Measurements from ENCODE around the gene TRABD2B. TPM values are rescaled to one million over a fixed set of nuclear protein-coding genes. Genes with fewer than 3 reads are reported as not detected.

The TRABD2B gene
- total RNA-seq, 1 donor from 2014 or later = 2.4 TPM

DNA sequence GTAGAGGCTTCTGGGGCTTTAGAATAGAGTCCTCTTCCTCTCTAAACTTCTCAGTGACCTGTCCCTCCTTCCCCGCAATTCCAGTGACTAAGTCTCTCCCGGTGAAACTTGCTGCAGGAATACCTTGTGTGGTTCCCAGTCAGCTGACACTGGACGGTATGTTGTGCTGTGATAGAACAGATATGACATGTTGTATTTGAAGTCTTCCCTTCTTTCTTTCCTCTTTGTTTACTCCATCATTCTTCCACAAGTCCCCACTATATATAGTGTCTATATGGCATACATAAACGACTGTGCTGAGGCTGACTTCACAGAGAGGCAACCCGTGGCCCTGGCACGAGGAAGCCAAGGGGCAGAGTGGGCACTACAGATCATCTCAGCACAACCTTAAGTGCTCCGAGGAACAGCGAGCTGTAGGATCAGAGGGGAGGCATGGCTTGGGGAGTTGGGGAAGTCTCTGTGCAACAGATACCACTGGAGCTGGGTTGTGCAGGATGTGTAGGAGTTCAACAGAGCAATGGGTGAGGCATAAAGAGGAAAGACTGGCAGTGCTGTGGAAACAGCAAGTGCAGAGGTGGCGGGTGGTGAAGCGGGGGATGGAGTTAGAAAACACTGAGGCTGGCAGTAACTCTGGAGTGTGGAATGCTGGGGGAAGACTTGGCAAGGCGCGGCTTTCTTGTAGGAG, 237.8 kb downstream of the TRABD2B start:
- no peak for DNase-seq (ENCODE audit: low spot score)

DNA sequence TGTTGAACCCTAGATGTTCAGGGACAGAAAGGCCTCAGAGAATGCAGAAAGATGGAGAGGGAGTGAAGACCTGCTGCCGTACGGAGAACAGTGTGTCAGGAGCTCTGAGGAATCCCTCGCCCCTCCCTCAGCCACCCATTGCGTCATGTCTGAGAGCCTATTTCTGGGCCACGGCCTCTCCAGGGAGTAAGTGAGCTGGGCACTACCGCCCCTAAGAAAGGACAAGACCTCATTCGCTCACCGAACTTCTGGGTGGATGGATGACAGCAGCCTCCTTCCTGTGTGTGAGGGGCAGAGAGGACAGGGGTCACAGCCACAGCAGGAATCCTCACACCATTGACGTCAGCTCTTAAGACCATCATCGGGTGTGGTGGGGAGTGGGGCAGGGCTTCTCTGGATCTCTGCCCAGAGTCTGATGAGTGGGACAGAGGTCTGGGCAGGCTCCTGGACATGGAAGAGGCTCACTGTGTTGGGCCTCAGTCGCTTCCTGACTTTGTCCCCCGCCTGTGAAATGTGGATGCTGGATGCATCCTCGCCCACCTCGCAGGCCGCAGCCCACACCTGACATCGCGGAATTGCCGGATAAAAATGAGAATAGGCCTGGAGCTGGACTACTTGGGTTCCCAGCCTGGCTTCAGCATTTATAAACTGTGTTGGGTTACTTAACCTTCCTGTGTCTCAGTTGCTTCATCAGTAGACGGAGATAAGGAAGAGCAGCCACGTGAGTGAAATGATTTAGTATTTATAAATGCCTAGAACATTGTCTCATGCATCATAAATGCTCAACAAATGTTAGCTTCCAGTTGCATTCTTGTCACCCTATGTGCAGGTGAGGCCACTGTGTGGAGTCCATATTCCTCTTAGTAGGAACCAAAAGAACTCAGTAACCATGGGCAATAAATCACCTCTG, 238.6 kb downstream of the TRABD2B start:
- peak; percentile 75 for DNase-seq (ENCODE audit: low spot score)

DNA sequence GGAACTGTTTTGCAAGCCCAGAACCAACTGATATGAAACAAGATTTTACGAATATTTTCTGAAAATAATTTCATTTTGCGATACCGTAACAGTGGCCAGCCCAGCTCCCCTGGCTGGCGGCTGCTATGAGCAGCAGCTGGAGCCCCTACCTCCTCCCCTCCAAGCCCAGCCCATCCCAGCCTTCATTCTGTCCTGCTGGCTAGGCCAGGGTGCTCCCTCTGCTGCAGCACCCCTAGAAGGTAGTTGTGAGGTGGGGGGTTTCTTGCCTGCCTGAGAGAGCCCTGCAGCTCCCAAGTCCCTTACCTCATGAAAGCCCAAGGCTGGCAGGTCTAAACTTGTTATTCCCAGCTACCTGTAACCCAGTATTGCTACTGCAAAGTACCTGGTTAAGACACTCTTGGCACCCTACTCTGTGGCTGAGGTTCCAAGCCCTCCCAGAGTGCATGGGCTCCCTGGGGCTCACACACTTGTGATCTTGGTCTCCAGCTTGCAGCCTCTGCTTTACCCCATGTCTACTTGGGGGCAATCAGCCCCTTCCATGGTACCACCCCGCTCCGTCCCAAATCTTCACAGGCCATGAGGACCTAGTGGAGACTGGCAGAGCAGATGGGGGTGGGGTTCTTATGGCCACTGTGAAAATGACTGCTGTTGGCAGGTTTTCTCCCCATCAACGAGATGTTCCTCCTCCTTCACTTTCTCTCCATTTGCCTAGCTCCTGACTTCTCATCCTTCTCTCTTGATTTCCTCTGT, 239.8 kb downstream of the TRABD2B start:
- DNase-seq (ENCODE audit: low spot score) = no peak

DNA sequence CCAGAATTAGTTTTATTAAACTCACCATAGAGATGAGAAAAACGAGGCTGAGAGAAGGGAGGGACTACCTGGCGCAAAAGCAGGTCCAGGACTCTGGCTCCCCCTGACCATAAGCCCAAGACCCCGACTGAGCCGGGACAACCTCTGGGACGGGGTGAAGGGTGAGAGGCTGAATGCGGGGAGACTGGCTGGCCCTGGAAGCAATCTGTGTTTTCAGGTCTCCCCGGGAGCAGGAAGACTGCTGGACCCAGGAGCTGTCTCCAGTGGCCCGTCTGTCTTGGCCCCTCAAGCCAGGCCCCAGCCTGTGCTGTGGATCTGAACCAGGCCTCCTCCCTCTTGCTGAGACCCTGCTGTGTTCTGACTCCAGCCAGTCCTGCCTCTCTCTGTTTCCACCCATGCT, 240.8 kb downstream of the TRABD2B start:
- DNase-seq (ENCODE audit: low spot score) = no peak

DNA sequence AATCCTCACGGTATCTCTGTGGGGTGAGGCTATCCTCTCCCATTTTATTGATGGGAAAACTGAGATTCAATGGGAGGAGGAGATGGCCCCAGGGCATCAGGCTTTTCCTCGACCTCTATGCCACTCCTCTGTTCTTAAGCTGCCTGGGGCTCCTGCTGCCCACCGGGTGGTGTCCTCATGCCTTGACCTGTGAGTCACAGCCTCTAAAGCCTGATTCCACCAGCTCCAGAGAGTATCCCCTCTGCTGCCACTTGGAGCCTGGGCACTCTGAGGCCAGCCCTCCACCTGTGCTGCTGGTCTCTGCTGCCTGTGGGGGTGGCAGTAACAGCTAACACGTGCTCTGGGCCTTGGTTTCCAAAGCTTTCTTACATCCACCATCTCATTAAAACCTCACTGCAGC, 241.2 kb downstream of the TRABD2B start:
- DNase-seq (ENCODE audit: low spot score) = no peak

DNA sequence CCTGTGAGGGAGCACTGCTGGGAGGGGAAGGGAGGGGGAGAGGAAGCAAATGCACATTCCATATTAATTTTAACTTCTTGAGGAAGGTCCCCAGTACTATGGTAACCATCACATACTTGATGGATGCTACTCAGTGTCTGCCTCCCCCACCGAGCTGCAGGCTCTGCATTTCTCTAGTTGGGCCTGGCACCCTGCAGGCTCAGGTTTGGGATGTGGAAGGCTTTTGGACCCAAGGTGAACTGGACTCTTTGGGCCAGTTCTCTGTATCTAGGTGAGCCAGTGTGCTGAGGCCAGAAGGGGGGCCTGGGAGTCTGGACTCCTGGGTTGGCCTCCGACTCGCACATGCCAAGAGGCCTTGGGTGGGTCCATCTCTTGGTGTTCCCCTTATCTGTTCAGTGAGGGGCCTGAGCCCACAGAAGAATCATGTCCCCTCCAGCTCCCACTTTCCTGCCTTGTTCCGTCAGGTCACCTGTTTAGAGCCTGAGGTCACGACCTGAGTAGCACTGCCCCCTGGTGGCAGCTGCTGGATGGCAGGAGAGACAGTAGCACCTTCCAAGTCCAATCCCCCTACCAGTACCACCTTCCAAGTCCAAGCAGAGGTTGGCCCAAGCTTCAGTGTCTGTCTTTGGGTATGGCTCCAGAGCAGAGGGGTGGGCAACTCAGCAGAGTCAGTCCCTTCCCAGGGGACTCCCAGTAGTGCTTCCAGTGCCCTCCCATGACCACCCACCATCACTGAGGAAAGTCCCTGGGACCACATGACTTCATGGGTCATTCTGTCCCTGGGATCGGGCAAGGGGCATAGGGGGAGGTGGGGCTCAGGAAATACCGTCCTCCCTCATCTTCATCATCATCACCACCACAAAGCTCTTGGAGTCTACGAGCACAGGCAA, 241.8 kb downstream of the TRABD2B start:
- DNase-seq (ENCODE audit: low spot score) = no peak

DNA sequence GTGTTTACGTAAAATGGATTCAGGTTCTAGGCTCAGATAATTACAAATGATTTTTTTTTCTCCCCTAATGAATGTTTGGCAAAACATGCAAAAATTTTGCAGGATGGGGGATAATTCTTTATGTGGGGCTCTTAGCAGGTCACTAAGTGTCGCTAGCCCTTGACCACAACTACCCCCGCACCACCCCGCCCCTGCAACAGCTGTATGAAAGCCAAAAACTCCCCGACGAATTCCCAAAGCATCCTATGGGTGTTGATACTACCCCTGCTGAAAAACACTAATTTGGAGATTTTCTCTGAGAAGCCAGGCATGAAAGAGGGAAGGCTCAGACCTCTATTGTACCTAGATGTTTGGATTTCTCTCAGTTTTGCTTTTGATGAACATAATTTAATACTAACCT, 243.0 kb downstream of the TRABD2B start:
- DNase-seq (ENCODE audit: low spot score) = no peak

DNA sequence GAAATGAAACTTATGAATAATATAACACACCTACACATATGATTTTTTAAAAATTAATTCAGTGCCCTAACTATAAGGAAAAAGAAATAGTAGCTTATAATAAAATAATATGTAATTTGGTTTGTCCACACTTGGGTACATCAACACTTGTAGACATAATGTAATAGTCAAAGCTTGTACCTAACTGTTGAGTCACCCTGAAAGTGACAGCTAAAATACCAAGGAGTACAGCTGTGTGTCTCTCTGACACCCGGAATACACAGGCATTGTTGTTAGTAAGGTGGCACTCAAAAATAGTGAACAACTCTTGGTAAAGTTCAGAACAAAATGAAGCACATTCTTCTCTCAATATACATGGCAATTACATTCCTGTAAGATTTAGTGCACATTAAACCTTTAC, 243.4 kb downstream of the TRABD2B start:
- DNase-seq (ENCODE audit: low spot score) = no peak

DNA sequence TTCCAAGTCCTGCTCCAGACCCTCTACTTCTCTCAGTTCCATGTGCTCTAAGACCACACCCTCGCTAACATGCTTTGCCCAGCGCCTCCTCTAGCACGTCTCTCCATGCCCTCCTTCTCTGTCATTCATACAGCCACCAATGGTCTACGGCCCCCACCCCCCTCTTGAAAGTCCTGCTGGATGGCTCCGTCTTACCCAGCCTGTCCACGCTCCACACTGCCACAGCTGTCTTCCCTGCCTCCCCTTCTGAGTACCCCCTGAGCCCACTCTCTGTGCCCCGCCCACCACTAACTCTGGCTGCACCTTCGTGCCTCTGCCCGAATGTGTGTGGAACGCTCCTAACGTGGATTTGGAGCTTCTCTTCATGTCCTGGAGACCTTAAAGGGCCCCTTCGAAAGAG, 244.6 kb downstream of the TRABD2B start:
- no peak for DNase-seq (ENCODE audit: low spot score)

DNA sequence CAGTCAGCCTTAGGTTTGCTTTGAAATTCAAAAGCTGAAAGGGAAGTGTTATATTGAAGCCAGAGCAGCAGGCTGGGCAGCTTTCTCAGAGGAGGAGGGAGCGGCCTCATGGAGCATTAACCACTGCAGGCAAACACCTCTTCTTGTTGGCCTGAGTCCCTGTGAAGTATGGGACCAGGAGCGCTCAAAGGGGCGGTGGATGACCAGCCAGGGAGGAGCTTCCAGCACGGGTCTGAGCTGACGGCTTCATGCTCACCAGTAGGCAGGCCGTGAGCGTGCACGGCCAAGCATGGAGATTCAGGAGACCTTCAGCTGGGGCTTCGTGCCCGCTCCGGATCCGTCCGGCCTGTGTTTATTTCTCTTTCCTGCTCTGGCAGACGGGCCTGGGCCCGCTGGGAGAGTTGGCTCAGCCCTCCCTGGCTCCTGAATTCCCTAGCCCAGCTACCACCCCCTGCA, 245.2 kb downstream of the TRABD2B start:
- peak; percentile 92 for DNase-seq (ENCODE audit: low spot score)

DNA sequence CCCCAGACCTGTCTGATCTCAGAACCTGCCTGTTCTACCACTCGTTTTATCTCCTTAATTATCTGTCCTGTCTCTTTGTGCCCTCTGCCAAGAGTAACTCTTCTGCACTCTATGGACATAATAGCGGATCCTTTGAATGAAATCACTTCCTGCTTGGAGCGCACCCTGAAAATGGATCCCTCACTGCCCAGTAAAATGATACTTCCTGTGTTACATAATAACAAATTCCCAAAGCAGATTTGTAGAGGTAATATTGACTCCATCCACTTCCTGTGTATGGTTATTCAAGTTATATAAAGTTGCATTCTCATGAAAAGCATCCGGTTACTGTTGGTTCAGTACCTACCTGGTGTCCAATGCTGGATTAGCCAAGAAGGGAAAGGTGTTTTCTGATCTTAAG, 246.0 kb downstream of the TRABD2B start:
- no peak for DNase-seq (ENCODE audit: low spot score)

DNA sequence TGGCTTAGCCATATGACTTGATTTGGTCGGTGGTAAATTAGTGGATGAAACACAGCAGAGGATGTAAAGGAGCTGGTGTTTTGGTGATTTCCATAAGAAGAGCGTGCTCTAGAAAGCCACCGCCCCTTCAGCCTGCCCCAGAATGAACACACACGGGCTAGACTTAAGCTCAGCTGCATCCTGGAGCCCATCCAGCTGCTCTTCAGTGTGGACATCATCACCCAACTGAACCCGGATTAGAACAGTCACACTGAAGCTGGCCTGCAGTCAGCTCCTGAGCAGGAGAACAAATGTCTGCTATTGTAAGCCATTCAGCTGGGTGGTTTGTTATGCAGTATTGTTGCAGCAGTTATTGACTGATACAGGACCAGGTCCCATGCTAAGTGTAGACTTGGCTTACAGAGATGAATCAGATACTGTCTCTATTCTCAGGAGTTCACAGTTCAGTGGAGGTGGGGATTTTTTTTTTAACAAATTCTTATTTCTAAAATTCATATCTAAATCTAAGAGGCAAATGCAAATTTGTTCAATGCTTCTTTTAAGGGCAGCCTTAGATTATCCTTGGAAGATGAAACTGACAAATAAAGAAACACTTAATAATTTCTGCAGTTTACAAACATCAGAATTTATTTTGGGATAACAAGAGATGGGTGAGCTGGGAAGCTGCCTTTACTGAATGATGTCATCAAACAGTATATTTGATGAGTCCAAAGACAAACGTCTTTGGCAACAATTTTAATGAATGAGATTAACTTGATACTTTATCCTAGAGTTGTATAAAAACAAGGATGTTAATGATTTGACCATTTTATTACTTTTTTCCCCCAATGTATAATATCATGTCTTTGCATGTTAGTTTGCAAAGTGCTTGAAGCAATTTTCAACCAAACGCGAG, 251.2 kb downstream of the TRABD2B start:
- DNase-seq (ENCODE audit: low spot score) = no peak

DNA sequence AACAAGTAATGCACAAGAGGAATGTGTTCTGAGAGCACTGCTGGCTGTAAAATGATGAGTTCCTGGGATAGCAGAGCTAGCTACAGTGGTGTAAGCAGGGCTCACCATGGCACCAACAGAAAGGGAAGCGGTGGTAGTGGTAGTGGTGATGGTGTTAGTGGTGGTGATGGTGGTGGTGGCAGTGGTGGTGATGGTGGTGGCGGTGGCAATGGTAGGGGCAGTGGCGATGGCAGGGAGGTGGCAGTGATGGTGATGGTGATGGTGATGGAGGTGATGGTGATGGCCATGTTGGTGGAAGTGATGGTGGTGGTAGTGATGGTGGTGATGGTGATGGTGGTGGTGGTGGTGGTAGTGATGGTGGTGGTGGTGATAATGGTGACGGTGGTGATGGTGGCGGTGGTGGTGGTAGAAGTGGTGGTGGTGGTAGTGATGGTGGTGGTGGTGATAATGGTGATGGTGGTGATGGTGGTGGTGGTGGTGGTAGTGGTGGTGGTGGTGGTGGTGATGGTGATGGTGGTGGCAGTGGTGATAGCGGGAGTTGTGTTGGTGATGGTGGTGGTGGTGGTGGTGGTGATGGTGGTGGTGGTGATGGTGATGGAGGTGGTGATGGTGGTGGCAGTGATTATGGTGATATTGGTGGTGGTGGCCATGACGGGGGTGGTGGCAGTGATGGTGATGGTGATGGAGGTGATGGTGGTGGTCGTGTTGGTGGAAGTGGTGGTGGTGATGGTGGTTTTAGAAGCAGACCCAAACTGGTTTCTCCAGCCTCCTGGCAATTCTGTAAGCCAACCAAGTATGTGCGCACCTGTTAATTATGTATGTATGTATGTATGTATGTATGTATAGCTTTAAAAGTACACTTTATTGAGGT, 254.1 kb downstream of the TRABD2B start:
- no peak for DNase-seq (ENCODE audit: low spot score)

DNA sequence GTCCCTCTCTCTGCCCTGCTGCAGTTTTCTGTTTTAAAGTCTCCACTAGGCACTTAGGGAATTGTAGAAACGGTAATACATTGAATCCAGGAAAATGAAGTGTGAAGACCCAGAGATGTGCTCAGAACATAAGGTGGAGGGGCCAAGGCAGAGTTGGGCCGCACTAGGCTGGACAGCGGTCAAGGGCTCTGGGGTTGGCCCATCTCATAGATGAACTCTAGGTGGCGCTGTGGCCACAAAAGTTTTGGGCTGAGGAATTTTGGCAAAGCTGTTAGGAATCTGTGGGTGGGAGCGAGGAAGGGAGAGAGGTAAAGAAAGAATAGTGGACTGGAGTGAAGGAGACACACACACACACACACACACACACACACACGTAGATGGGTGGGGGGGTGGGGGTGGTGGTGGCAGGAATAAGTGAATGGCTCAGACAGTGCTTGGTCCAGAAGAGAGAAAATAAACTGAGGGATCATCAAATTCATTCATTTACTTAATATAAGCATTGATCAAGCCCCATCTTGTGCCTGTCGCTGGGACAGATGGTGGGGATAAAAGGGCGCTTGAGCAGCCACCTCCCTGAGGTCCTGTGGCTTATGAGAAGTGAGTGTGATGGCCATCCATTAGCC, 258.5 kb downstream of the TRABD2B start:
- peak; percentile 78 for DNase-seq (ENCODE audit: low spot score)

DNA sequence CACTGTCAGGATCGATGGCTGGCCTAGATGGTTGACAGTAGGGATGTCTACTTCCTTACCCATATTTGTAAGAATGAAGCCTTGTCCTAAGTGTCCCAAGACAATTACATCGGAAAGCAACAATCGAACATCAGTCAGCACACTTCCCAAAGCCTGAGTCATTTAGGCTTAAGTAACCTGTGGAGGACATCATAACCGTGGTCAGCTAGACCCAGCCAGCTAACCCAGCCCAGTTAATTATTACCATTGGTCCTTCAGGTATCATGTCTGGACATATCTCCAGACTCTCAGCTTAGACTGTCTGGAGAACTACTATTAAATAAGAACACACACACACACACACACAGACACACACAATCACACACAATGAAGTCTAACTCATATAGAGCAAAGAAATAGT, 264.7 kb downstream of the TRABD2B start:
- no peak for DNase-seq (ENCODE audit: low spot score)

DNA sequence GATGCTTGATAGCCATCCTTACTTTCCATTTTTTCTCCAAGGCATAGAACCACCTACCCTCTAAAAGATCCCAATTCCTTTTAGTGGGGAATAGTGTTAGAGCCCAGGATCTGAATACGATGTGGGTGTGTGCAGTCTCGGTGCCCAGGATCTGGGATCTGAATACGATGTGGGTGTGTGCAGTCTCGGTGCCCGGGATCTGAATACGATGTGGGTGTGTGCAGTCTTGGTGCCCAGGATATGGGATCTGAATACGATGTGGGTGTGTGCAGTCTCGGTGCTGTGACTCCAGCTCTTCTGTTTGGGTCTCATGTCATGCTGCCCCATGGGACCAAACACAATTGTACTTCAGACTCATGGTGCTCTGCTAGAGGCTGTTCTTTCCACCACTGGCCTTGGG, 265.5 kb downstream of the TRABD2B start:
- DNase-seq (ENCODE audit: low spot score) = no peak

DNA sequence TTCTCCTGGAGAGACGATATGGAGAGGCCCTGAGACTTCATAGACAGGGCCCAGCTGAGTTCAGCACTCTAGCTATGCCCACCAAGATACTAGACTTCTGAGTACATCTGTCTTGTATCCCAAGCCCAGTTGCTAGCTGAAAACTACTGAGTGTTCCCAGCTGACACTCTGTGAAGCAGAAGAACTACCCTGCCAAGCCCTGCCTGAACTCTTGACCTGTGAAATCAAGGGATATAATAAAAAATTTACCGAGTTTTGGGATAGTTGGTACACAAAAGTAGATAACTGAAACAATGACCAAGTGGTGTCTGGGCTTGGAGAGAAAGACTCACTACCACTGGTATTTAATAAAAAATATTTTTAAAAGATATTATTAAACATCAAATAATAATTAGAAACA, 267.5 kb downstream of the TRABD2B start:
- DNase-seq (ENCODE audit: low spot score) = no peak

DNA sequence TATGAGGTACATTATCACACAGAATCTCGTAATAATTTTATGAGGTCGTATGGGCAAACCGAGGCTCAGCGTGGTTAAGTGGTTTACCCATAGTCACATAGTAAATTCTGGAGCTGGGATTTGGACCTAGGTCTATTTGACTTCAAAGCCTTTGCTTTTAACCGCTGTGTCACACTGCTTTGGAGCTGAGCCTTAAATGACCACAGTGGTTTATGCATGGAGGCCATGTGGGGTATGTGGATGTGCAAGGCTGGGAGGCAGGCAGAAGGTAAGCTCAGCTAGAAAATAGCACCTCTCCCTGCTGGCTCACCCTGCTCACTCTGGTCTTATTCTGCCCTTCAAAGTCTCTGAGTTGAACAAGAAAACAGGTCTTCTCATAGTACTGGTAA, 269.5 kb downstream of the TRABD2B start:
- DNase-seq (ENCODE audit: low spot score) = no peak

Measured in umbilical cord (tissue), 2 donors.